Medulla oblongata (tissue), 1 donor: ENCODE results near the gene RUNX2.

Source experiments
- DNase-seq: peaks from one replicate; pipeline ENCODE4 v3.0.0-alpha.2; 2015; ENCODE audit errors: extremely low spot score

Gene RUNX2

GRCh38 chr6:45589367-45589766 is 261.2 kb downstream of the RUNX2 start:
- no peak for DNase-seq

- no peak for DNase-seq
Measured at GRCh38 chr6:45590226-45590625, 262.1 kb downstream of the RUNX2 start.

- no peak for DNase-seq
Measured at GRCh38 chr6:45590696-45591184, 262.6 kb downstream of the RUNX2 start.

- DNase-seq, result no peak
Measured at GRCh38 chr6:45591306-45591705, 263.2 kb downstream of the RUNX2 start.

- DNase-seq, result no peak
Measured at GRCh38 chr6:45591890-45592289, 263.8 kb downstream of the RUNX2 start.

- DNase-seq, result no peak
Measured at GRCh38 chr6:45592991-45593390, 264.9 kb downstream of the RUNX2 start.

- no peak for DNase-seq
Measured at GRCh38 chr6:45595010-45595851, 267.1 kb downstream of the RUNX2 start.

- no peak for DNase-seq
Measured at GRCh38 chr6:45597424-45597823, 269.3 kb downstream of the RUNX2 start.

- no peak for DNase-seq
Measured at GRCh38 chr6:45599053-45599452, 270.9 kb downstream of the RUNX2 start.

GRCh38 chr6:45605971-45606370 is 277.8 kb downstream of the RUNX2 start:
- no peak for DNase-seq

GRCh38 chr6:45606831-45607400 is 278.8 kb downstream of the RUNX2 start:
- DNase-seq, result no peak

GRCh38 chr6:45607798-45608197 is 279.7 kb downstream of the RUNX2 start:
- no peak for DNase-seq

GRCh38 chr6:45608252-45608913 is 280.3 kb downstream of the RUNX2 start:
- DNase-seq, result no peak

- DNase-seq, result no peak
Measured at GRCh38 chr6:45609141-45609638, 281.1 kb downstream of the RUNX2 start.

- no peak for DNase-seq
Measured at GRCh38 chr6:45610374-45610773, 282.2 kb downstream of the RUNX2 start.

- no peak for DNase-seq
Measured at GRCh38 chr6:45610832-45611231, 282.7 kb downstream of the RUNX2 start.

- DNase-seq, result no peak
Measured at GRCh38 chr6:45611491-45611890, 283.4 kb downstream of the RUNX2 start.

GRCh38 chr6:45613656-45614055 is 285.5 kb downstream of the RUNX2 start:
- peak; percentile 9 for DNase-seq

- no peak for DNase-seq
Measured at GRCh38 chr6:45614488-45615285, 286.6 kb downstream of the RUNX2 start.

GRCh38 chr6:45616209-45616608 is 288.1 kb downstream of the RUNX2 start:
- DNase-seq, result no peak

GRCh38 chr6:45617441-45617840 is 289.3 kb downstream of the RUNX2 start:
- DNase-seq, result no peak

- DNase-seq, result no peak
Measured at GRCh38 chr6:45618259-45618658, 290.1 kb downstream of the RUNX2 start.
